GM18909 (cell line): Measurements from ENCODE around the gene LIFR.
"Not testable (repeated sequence)": the region's sequence is repeated elsewhere in the genome, so short reads cannot be mapped to it uniquely, and the experiment has no call there.

ENCODE experiments used
- ATAC-seq: cut with Tn5 transposase; IDR thresholded peaks from one replicate; pipeline ENCODE4 v1.9.1; 2021; ENCODE audit warnings: mild to moderate bottlenecking; ENCODE audit not compliant: unreplicated experiment, poor library complexity

The LIFR gene

GRCh38 chr5:38583500-38583899, 27.1 kb upstream of the LIFR start:
- no peak for ATAC-seq

- ATAC-seq: no peak
Measured at GRCh38 chr5:38582975-38583319, 26.5 kb upstream of the LIFR start.

GRCh38 chr5:38582293-38582974, 26.0 kb upstream of the LIFR start:
- no peak for ATAC-seq

- ATAC-seq: no peak
Measured at GRCh38 chr5:38581597-38581996, 25.2 kb upstream of the LIFR start.

GRCh38 chr5:38579105-38579504, 22.7 kb upstream of the LIFR start:
- ATAC-seq: no peak

GRCh38 chr5:38576961-38577684, 20.7 kb upstream of the LIFR start:
- ATAC-seq: no peak

- ATAC-seq: no peak
Measured at GRCh38 chr5:38576442-38576841, 20.0 kb upstream of the LIFR start.

GRCh38 chr5:38575476-38575875, 19.0 kb upstream of the LIFR start:
- ATAC-seq: no peak

GRCh38 chr5:38574009-38574408, 17.6 kb upstream of the LIFR start:
- no peak for ATAC-seq

GRCh38 chr5:38573521-38573920, 17.1 kb upstream of the LIFR start:
- no peak for ATAC-seq

GRCh38 chr5:38569180-38569579, 12.7 kb upstream of the LIFR start:
- no peak for ATAC-seq

GRCh38 chr5:38567306-38567705, 10.9 kb upstream of the LIFR start:
- ATAC-seq: not testable (repeated sequence)

GRCh38 chr5:38563624-38564023, 7.2 kb upstream of the LIFR start:
- no peak for ATAC-seq

GRCh38 chr5:38562444-38563210, 6.2 kb upstream of the LIFR start:
- no peak for ATAC-seq

- no peak for ATAC-seq
Measured at GRCh38 chr5:38559428-38559827, 3.0 kb upstream of the LIFR start.

GRCh38 chr5:38557792-38558191, 1.3 kb upstream of the LIFR start:
- no peak for ATAC-seq

- no peak for ATAC-seq
Measured at GRCh38 chr5:38557308-38557710, 863 bp upstream of the LIFR start.

- no peak for ATAC-seq
Measured at GRCh38 chr5:38556088-38556598, 303 bp downstream of the LIFR start.

- no peak for ATAC-seq
Measured at GRCh38 chr5:38555354-38556087, 925 bp downstream of the LIFR start.

- ATAC-seq: no peak
Measured at GRCh38 chr5:38554861-38555260, 1.6 kb downstream of the LIFR start.

GRCh38 chr5:38554403-38554802, 2.0 kb downstream of the LIFR start:
- no peak for ATAC-seq
